ENCODE measurements around the gene ERCC4. TPM values are rescaled to one million over a fixed set of nuclear protein-coding genes. Genes with fewer than 3 reads are reported as not detected.

ERCC4 gene
- total RNA-seq, 4 donors from 2014 or later: 5.3 to 22.6 (median 15.9) TPM

DNA sequence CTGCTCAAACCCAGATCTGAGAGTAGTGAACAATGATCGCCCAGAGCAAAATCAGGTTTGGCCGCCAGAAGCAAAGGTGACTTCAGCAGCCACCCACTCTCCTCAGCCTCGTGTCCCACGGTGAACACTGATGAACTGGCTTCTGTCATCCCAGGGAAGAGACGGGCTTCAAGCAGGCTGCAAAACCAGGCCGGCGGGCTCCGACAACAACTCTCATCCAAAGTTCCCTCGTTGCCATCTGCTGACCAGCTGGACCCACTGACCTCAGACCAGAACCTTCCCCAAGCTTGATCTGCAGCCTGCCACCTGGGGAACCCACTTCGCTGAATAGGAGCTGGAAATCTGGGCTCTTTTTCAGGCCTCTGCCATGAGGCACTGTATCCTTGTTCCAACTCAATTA lies 81.6 kb downstream of the ERCC4 start:
- no peak overlapping the region for H3K4me3 ChIP-seq
- no peaks in the 10 kb centered on the region for H3K4me1 ChIP-seq
- intact Hi-C loops (cut with DNase I; ENCODE audit: low total_unique reads): no loop called here
- no peak overlapping the region for H3K27ac ChIP-seq
- DNase-seq: no peak
- no peaks in the 10 kb centered on the region for H3K27me3 ChIP-seq
- TF ChIP-seq, protein P1, sequence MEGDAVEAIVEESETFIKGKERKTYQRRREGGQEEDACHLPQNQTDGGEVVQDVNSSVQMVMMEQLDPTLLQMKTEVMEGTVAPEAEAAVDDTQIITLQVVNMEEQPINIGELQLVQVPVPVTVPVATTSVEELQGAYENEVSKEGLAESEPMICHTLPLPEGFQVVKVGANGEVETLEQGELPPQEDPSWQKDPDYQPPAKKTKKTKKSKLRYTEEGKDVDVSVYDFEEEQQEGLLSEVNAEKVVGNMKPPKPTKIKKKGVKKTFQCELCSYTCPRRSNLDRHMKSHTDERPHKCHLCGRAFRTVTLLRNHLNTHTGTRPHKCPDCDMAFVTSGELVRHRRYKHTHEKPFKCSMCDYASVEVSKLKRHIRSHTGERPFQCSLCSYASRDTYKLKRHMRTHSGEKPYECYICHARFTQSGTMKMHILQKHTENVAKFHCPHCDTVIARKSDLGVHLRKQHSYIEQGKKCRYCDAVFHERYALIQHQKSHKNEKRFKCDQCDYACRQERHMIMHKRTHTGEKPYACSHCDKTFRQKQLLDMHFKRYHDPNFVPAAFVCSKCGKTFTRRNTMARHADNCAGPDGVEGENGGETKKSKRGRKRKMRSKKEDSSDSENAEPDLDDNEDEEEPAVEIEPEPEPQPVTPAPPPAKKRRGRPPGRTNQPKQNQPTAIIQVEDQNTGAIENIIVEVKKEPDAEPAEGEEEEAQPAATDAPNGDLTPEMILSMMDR (IDR thresholded peaks at IDR 0.05): no peak
- no peaks in the 10 kb centered on the region for H3K9me3 ChIP-seq
- H3K36me3 ChIP-seq: no peaks in the 10 kb centered on the region

Other genes with a start within 250 kb of the ERCC4 start
- 100 to 1,000 TPM in 1 of 4 donors, 10 to 100 TPM in 3; 49.8 to 178 (median 75.1) TPM for gene MRTFB, start 151.2 kb downstream of the ERCC4 start, total RNA-seq